Endothelial cell of umbilical vein (primary cell): Measurements from ENCODE around the gene IQSEC3. TPM values are rescaled to one million over a fixed set of nuclear protein-coding genes. Genes with fewer than 3 reads are reported as not detected.

Source experiments
- BruUV-seq: library from RNA; stranded (reverse); fragments of 400-500 nt; replicated peaks from 2 replicates; lab custom pipeline; 2021; lab: Mats Ljungman, UMichigan
- CTCF ChIA-PET: fragments of 300-600, 350-600 bp; sonication (Branson Sonifier 250); formaldehyde crosslinking; loops from one replicate; lab custom pipeline; 2021; ENCODE audit warnings: antibody characterized with exemption, inconsistent platforms; lab: Charles Lee
- POLR2A ChIA-PET: fragments of 300-600, 350-600 bp; sonication (Branson Sonifier 250); formaldehyde crosslinking; loops from one replicate; lab custom pipeline; 2021; ENCODE audit warnings: antibody characterized with exemption, inconsistent platforms; lab: Charles Lee
- DNase-seq: peaks from one replicate; pipeline ENCODE4 v3.0.0-alpha.2; 2011; ENCODE audit warnings: low read depth, low spot score
- FAIRE-seq: peaks from 2 replicates; lab custom pipeline; 2011; peaks lifted over from hg19 to GRCh38; lab: Jason Lieb, UNC
- H2AFZ ChIP-seq: 2 replicates; pipeline ENCODE4 v1.6.0; 2012; ENCODE audit warnings: low read depth, low read length, control low read depth, inconsistent platforms
- H3K27ac ChIP-seq: 2 replicates; pipeline ENCODE4 v1.5.1; 2011; ENCODE audit warnings: low read depth, mild to moderate bottlenecking, control low read depth, low read length, moderate library complexity; ENCODE audit not compliant: insufficient read depth
- H3K27me3 ChIP-seq, 2 experiments: 2 replicates each; pipeline versions ENCODE4 v1.6.0 to v1.6.1; 2011; ENCODE audit warnings: low read length in 2 of 2, mixed read lengths in 1 of 2; ENCODE audit not compliant: control insufficient read depth in 2 of 2, insufficient read depth in 2 of 2
- H3K36me3 ChIP-seq, 2 experiments: 2 replicates in 1 of 2; 3 replicates in 1 of 2; pipeline ENCODE4 v1.5.1; 2011; ENCODE audit warnings: low read length in 2 of 2, mild to moderate bottlenecking in 1 of 2, moderate library complexity in 1 of 2; ENCODE audit not compliant: control insufficient read depth in 2 of 2, insufficient read depth in 2 of 2; ENCODE audit errors: extremely low read depth in 1 of 2
- H3K4me1 ChIP-seq: 3 replicates; pipeline ENCODE4 v1.5.1; 2011; ENCODE audit warnings: mild to moderate bottlenecking, low read length; ENCODE audit not compliant: control insufficient read depth, insufficient read depth; ENCODE audit errors: extremely low read depth
- H3K4me2 ChIP-seq: 2 replicates; pipeline ENCODE4 v1.6.1; 2011; ENCODE audit warnings: low read length, control low read depth, mixed read lengths; ENCODE audit not compliant: insufficient read depth
- H3K4me3 ChIP-seq, 3 experiments: fragments of 200-600 bp in 1 of 3; sonication (generic), shearing (Covaris generic) in 1 of 3; replicated peaks in 1 of 3; 2 replicates each; pipeline ENCODE4 v1.5.1; 2011 to 2016; ENCODE audit warnings: control low read depth in 3 of 3, low read length in 3 of 3, mild to moderate bottlenecking in 2 of 3, inconsistent platforms in 1 of 3, low read depth in 1 of 3, moderate library complexity in 1 of 3; ENCODE audit not compliant: insufficient read depth in 1 of 3
- H3K79me2 ChIP-seq: 2 replicates; pipeline ENCODE4 v1.6.0; 2012; ENCODE audit warnings: low read length, inconsistent platforms; ENCODE audit not compliant: control insufficient read depth, insufficient read depth
- H3K9ac ChIP-seq: replicated peaks from 2 replicates; pipeline ENCODE3; 2011; ENCODE audit warnings: low read length, control low read depth; ENCODE audit not compliant: insufficient read depth; ENCODE audit errors: extremely low read depth
- H3K9me1 ChIP-seq: replicated peaks from 3 replicates; pipeline ENCODE4 v1.6.0; 2011; ENCODE audit warnings: mild to moderate bottlenecking, low read length; ENCODE audit not compliant: control insufficient read depth, insufficient read depth; ENCODE audit errors: extremely low read depth
- H3K9me3 ChIP-seq: replicated peaks from 2 replicates; pipeline ENCODE4 v1.5.1; 2012; ENCODE audit warnings: low read length, inconsistent platforms; ENCODE audit not compliant: control insufficient read depth, insufficient read depth
- H4K20me1 ChIP-seq: replicated peaks from 2 replicates; pipeline ENCODE3; 2011; ENCODE audit warnings: mild to moderate bottlenecking, low read length; ENCODE audit not compliant: control insufficient read depth, insufficient read depth; ENCODE audit errors: extremely low read depth
- EZH2 ChIP-seq: IDR thresholded peaks from 2 replicates; pipeline ENCODE4 v1.6.1; 2012; ENCODE audit warnings: borderline replicate concordance, low read depth, mild to moderate bottlenecking, moderate library complexity, low read length, inconsistent platforms; ENCODE audit not compliant: severe bottlenecking
- FOS ChIP-seq: IDR thresholded peaks from 2 replicates; pipeline ENCODE4 v1.6.1; 2011; ENCODE audit warnings: mild to moderate bottlenecking, low read length, moderate library complexity, borderline replicate concordance; ENCODE audit not compliant: insufficient read depth
- GATA2 ChIP-seq: IDR thresholded peaks from 2 replicates; pipeline ENCODE4 v1.7.0; 2011; ENCODE audit warnings: low read depth, mild to moderate bottlenecking, moderate library complexity, mixed read lengths, low read length; ENCODE audit not compliant: insufficient read length, insufficient read depth
- JUN ChIP-seq: IDR thresholded peaks from 2 replicates; pipeline ENCODE4 v1.6.1; 2011; ENCODE audit warnings: borderline replicate concordance, low read depth; ENCODE audit not compliant: insufficient read length, insufficient read depth
- MYC ChIP-seq: IDR thresholded peaks from one replicate; pipeline ENCODE4 v1.6.1; 2011; ENCODE audit warnings: mild to moderate bottlenecking, low read depth, low read length
- POLR2A ChIP-seq: IDR thresholded peaks from 2 replicates; pipeline ENCODE4 v1.6.1; 2012; ENCODE audit warnings: low read depth, mild to moderate bottlenecking, control low read depth, low read length
- POLR2AphosphoS5 ChIP-seq: IDR thresholded peaks from 2 replicates; pipeline ENCODE4 v1.6.1; 2012; ENCODE audit warnings: low read depth, mild to moderate bottlenecking, control low read depth, low read length, moderate library complexity; ENCODE audit not compliant: insufficient read depth
- dilution Hi-C: fragments of 300-500 bp; cut with MboI; formaldehyde crosslinking; loops from one replicate; pipeline ENCODE4 v1.15.0; 2019; ENCODE audit warnings: low sequenced_read_pairs; ENCODE audit not compliant: extremely low pct_ligation_motif_present
- intact Hi-C: fragments of 100-400 bp; cut with micrococcal nuclease; formaldehyde crosslinking; loops from one replicate; pipeline ENCODE4 v1.10.0; 2022
- polyA plus RNA-seq, 4 experiments: library from polyadenylated mRNA; depleted of rRNA in 3 of 4; stranded (reverse) in 3 of 4; unstranded in 1 of 4; fragments of >200 nt; gene quantifications; 2 replicates each; pipeline versions ENCODE4 v1.2.1 to v1.2.3, GENCODE V29; 2011 to 2012; ENCODE audit warnings: missing spikeins in 1 of 4
- total RNA-seq: library from RNA; stranded (reverse); gene quantifications from 2 replicates; pipeline ENCODE4 v1.2.3, GENCODE V29; 2021
- TF ChIP-seq, protein P1 (sequence below), 2 donors: IDR thresholded peaks; 1 replicate in 1 of 2; 2 replicates in 1 of 2; pipeline ENCODE4 v1.5.1; 2011; ENCODE audit warnings: low read length in 2 of 2, mild to moderate bottlenecking in 2 of 2, moderate library complexity in 2 of 2, control low read depth in 1 of 2, inconsistent platforms in 1 of 2, low read depth in 1 of 2; ENCODE audit not compliant: insufficient read depth in 1 of 2; ENCODE audit errors: extremely low read depth in 1 of 2
- TF ChIP-seq, protein P2 (sequence below): IDR thresholded peaks from 2 replicates; pipeline ENCODE4 v1.6.1; 2011; ENCODE audit not compliant: insufficient read depth, insufficient read length

The IQSEC3 gene
- total and polyA plus RNA-seq, 2 donors (not counting 3 experiments of a cell fraction or from before 2014, with no cell fraction given) = not detected

DNA sequence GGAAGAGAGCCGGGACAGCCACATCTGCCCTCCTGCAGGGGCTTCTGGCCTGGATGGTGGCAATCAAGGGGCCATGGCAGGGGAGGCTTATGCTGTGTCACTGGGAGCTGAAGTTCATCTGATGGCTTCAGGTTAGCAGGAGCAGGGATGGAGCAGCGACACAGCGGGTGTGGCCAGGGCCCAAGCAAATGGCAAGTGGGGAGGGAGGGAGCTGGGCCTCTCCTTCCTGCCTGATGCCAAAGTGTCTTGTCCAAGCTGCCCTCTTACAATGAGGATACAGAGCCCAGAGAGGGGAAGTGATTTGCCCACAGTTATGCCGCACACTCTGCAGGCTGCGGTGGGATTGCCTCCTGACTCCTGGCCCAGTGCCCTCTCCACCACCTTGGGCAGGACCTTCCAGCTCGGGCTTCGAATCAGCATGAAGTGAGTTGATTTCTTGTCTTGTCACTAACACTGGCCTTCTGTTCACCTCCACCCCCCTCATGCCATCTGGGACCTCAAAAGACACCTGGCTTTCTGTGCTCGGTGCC is 51.3 kb downstream of the IQSEC3 start:
- H3K4me3 ChIP-seq = no peak overlapping the region
- dilution Hi-C loops = no loop called here
- TF ChIP-seq MYC (no peak), FOS (no peak), EZH2 (no peak), JUN (no peak), GATA2 (no peak), POLR2A (no peak), POLR2AphosphoS5 (no peak)
- TF ChIP-seq, protein P1, sequence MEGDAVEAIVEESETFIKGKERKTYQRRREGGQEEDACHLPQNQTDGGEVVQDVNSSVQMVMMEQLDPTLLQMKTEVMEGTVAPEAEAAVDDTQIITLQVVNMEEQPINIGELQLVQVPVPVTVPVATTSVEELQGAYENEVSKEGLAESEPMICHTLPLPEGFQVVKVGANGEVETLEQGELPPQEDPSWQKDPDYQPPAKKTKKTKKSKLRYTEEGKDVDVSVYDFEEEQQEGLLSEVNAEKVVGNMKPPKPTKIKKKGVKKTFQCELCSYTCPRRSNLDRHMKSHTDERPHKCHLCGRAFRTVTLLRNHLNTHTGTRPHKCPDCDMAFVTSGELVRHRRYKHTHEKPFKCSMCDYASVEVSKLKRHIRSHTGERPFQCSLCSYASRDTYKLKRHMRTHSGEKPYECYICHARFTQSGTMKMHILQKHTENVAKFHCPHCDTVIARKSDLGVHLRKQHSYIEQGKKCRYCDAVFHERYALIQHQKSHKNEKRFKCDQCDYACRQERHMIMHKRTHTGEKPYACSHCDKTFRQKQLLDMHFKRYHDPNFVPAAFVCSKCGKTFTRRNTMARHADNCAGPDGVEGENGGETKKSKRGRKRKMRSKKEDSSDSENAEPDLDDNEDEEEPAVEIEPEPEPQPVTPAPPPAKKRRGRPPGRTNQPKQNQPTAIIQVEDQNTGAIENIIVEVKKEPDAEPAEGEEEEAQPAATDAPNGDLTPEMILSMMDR (IDR thresholded peaks at IDR 0.05; ENCODE audit: extremely low read depth in 1 of 2, insufficient read depth in 1 of 2, low read depth in 1 of 2, low read length in 2 of 2) = no peak
- TF ChIP-seq, protein P2, sequence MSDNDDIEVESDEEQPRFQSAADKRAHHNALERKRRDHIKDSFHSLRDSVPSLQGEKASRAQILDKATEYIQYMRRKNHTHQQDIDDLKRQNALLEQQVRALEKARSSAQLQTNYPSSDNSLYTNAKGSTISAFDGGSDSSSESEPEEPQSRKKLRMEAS = no peak
- no peaks in the 10 kb centered on the region for H3K79me2 ChIP-seq
- POLR2A ChIA-PET = no interaction called here
- no peak overlapping the region for H3K27ac ChIP-seq
- no peak for FAIRE-seq
- H3K4me2 ChIP-seq = no peak overlapping the region
- no peaks in the 10 kb centered on the region for H3K9me3 ChIP-seq
- no peaks in the 10 kb centered on the region for H3K9me1 ChIP-seq
- CTCF ChIA-PET = no interaction called here
- peaks cover 4 to 6% of the 10 kb centered on the region in 2 experiments for H3K27me3 ChIP-seq
- H4K20me1 ChIP-seq = no peaks in the 10 kb centered on the region
- no peak overlapping the region for H3K9ac ChIP-seq
- intact Hi-C loops = no loop called here
- H2AFZ ChIP-seq = no peak overlapping the region
- H3K4me1 ChIP-seq = no peaks in the 10 kb centered on the region
- H3K36me3 ChIP-seq = no peaks in the 10 kb centered on the region
- no peak for DNase-seq
- BruUV-seq = no TSS peak
